Right forelimb (tissue), 1 donor: ENCODE results near the gene UGT1A3.
A peak's percentile ranks its signal among the peaks of the same experiment; 100 is the strongest.

ENCODE experiments used
- DNase-seq: peaks from one replicate; pipeline ENCODE4 v3.0.0-alpha.2; 2018

Gene UGT1A3

DNA sequence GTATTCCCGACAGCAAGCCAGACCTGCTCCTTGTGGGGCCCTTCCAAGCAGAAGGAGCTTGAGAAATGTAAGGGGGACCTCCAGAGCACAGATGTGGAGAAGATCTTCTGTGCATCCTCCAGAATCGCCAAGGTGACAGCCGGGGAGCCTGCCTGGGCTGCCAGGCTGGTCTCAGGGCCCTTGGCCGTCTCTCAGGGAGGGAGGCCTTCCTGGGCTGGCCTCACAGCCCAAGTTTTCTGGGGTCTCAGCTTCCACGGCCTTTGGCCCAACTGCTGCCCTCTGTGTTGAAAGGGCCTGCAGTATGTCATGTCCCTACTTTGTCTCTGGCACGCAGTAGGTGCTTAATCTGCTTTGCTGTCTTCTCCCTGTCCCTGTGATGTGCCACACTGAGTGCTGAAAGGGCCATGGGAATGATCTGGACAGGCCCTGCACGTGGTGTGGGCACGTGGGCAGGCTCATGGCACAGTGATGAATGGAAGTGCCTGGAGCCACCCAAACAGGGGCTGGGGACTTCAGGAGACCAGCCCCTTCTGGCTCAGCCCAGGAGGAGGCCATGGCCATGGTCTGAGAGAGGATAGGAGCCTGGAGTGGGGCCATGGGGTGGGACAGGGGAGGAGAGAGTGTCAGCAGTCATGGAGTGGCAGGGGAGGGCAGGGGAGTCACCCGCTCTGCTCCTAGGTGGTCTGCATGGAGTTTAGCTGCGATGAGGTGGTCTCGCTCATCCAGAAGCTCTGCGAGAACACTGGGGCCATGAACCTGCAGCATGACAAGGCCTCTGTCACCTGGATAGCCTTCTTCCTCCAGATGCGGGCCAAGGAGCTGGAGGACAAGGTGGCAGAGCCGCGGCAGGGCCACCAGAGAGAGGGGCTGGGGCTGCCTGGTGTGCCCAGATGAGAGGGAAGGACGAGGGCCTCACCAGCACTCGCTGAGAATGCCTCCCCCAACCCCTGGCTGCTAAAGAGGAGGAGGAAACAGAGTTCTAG is 90.1 kb downstream of the UGT1A3 start:
- peak; percentile 22 for DNase-seq

DNA sequence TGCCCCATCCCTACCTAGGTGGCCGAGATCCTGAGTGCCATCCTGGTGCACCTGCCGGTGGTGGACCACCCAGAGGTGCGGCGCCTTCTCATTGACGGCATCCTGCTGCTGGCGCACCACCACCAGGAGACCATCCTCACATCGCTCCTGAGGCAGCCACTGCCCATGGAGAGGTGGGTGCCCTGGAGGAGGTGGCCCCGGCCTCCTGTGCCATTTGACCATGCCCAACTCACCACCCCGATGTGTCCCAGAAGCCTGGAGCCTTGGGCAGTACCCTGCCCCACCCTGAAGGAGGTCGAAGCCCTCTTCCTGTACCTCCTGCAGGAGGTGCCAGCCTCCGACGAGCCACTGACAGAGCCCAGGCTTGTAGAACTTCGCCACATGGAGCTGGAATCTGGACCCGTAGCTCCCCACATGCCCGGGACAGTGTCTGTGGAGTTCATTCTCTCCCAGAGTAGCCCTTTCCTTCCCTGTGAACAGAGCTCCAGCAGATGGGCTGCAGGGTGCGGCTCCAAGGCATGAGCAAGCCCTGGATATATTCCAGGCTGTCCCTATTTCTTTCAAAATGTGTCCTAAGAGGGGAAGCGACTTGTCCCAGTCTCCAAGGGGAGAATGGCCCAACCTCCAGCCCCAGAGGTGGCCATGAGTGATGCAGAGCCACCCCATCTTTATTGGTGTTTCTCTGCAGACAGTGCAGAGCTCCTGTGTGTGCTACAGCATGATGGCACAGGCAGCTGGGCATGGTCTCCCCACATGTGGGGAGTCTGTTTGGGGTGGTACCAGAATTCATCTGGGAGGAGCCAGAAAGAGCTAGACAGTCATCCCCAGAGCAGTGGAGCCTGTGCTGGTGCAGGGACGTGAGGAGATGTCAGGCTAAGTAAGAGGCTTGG is 91.3 kb downstream of the UGT1A3 start:
- DNase-seq: peak; percentile 20

GRCh38 chr2:233820774-233821105 is 91.9 kb downstream of the UGT1A3 start:
- DNase-seq: peak; percentile 21

GRCh38 chr2:233821196-233821595 is 92.4 kb downstream of the UGT1A3 start:
- DNase-seq: peak; percentile 16

DNA sequence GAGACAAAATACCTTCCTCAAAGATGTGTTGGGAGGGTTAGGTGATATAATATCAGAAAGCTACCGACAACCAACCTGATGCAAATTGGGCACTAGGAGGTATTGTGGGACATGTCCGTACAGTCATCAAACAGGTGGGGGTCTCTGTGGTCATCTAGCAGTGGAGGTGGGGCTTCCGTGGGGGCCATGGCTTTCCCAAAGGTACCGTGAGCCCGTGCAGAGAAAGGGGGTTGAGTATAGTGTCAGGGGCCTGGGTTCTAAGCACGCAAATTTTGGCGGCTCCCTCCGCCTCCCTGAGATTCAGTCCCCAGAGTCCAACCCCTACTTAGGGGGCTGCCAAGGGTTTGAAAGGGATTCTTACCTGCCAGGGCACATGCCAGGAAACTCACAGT is 92.9 kb downstream of the UGT1A3 start:
- peak; percentile 19 for DNase-seq

DNA sequence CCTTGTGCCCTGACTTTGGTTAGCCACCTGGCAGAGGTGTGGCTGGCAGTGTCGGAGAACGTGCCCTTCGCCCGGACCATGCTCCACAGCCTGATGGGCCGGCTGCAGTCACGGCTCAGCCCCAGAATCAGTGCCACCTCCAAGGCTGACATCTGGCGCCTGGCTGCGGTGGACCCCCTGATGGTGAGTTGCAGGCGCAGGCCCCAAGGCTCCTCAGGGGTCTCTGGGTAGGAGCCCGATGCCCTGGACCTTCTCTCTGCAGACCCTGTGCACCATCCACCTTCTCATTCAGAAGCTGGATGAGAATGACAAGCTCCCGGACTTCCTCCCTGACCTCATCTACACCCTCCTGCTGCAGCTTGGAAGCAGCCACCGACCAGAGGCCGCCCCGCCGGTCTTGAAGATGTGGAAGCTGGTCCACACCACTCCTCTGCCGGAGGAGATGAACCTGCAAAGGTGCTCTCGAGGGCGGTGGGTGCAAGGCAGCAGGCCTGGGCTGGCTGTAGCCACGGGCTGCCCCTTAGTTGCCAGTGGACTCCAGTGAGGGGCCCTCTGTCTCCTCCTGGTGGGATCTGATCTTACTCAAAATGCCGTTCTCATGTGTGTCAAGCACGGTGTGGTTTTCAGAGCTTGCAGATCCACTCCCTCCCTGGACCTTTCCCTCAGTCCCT is 93.4 kb downstream of the UGT1A3 start:
- DNase-seq: peak; percentile 11
